Measurements from ENCODE around the gene PDCD6IP.

PDCD6IP gene

GRCh38 chr3:33897306-33897705 lies 98.9 kb downstream of the PDCD6IP start:
- no peak for DNase-seq

GRCh38 chr3:33898901-33899300 lies 100.5 kb downstream of the PDCD6IP start:
- no peak for DNase-seq

GRCh38 chr3:33900440-33900808 lies 102.0 kb downstream of the PDCD6IP start:
- no peak for DNase-seq

- DNase-seq = no peak
Observed at GRCh38 chr3:33900809-33901505, 102.5 kb downstream of the PDCD6IP start.

GRCh38 chr3:33901862-33902563 lies 103.6 kb downstream of the PDCD6IP start:
- DNase-seq = no peak

GRCh38 chr3:33904730-33905129 lies 106.3 kb downstream of the PDCD6IP start:
- DNase-seq = no peak

- DNase-seq = no peak
Observed at GRCh38 chr3:33908250-33908851, 109.9 kb downstream of the PDCD6IP start.

- no peak for DNase-seq
Observed at GRCh38 chr3:33909547-33909946, 111.1 kb downstream of the PDCD6IP start.

GRCh38 chr3:33910031-33910430 lies 111.6 kb downstream of the PDCD6IP start:
- DNase-seq = no peak

- DNase-seq = no peak
Observed at GRCh38 chr3:33911525-33912322, 113.3 kb downstream of the PDCD6IP start.

GRCh38 chr3:33914212-33914611 lies 115.8 kb downstream of the PDCD6IP start:
- no peak for DNase-seq

GRCh38 chr3:33914731-33915379 lies 116.4 kb downstream of the PDCD6IP start:
- DNase-seq = no peak

- no peak for DNase-seq
Observed at GRCh38 chr3:33915796-33916546, 117.5 kb downstream of the PDCD6IP start.

- DNase-seq = no peak
Observed at GRCh38 chr3:33918126-33918756, 119.8 kb downstream of the PDCD6IP start.
